K562 (cell line): Measurements from ENCODE around the gene OCRL. TPM values are rescaled to one million over a fixed set of nuclear protein-coding genes. Genes with fewer than 3 reads are reported as not detected.

Experiments
- ATAC-seq: fragments of 200-7000 bp; cut with Tn5 transposase; 3 replicates; pipeline ENCODE4 v1.9.1; 2020; ENCODE audit warnings: moderate library complexity
- BruUV-seq: library from RNA; stranded (reverse); fragments of 400-500 nt; replicated peaks from 2 replicates; lab custom pipeline; 2021; lab: Mats Ljungman, UMichigan
- CTCF ChIA-PET: fragments of 300-600 bp; formaldehyde crosslinking; extraction: SDS; loops from one replicate; lab custom pipeline; 2021; ENCODE audit warnings: low intra/inter-chr PET ratio; lab: Yijun Ruan, JAX
- POLR2A ChIA-PET: fragments of 300-600, 350-650 bp; sonication (Branson Sonifier 250); formaldehyde crosslinking; extraction: SDS; loops from one replicate; lab custom pipeline; 2021; ENCODE audit warnings: antibody characterized with exemption, inconsistent platforms; lab: Yijun Ruan, JAX
- DNase-seq, 4 experiments: peaks; one replicate each; pipeline versions ENCODE4 v3.0.0 to v3.0.0-alpha.2; 2011 to 2018; ENCODE audit warnings: low spot score in 3 of 4, mixed read lengths in 3 of 4; ENCODE audit errors: extremely low read depth in 1 of 4
- FAIRE-seq: peaks from 2 replicates; lab custom pipeline; 2011; peaks lifted over from hg19 to GRCh38; lab: Jason Lieb, UNC
- H2AFZ ChIP-seq: 2 replicates; pipeline ENCODE4 v1.6.0; 2011; ENCODE audit warnings: low read depth, low read length, control low read depth, inconsistent platforms
- H3K27ac ChIP-seq: fragments of 200-600 bp; 3 replicates; pipeline ENCODE4 v1.8.0; 2011; ENCODE audit warnings: low read depth, mild to moderate bottlenecking, control low read depth, inconsistent platforms, low read length, moderate library complexity, mixed read lengths; ENCODE audit errors: extremely low read depth
- H3K27me3 ChIP-seq, 2 experiments: fragments of 300-600 bp in 1 of 2; 2 replicates in 1 of 2; 3 replicates in 1 of 2; pipeline versions ENCODE4 v1.6.0 to v1.8.0; 2011; ENCODE audit warnings: inconsistent platforms in 2 of 2, low read length in 2 of 2, mild to moderate bottlenecking in 1 of 2, mixed read lengths in 1 of 2, moderate library complexity in 1 of 2; ENCODE audit not compliant: control insufficient read depth in 2 of 2, insufficient read depth in 2 of 2
- H3K36me3 ChIP-seq: fragments of 300-600 bp; 3 replicates; pipeline ENCODE4 v1.8.0; 2011; ENCODE audit warnings: mild to moderate bottlenecking, low read length, inconsistent platforms; ENCODE audit not compliant: control insufficient read depth, insufficient read depth
- H3K4me1 ChIP-seq, 2 experiments: fragments of 200-600 bp in 1 of 2; replicated peaks in 1 of 2; 2 replicates in 1 of 2; 3 replicates in 1 of 2; pipeline versions ENCODE4 v1.5.1 to v1.8.0; 2011; ENCODE audit warnings: inconsistent platforms in 2 of 2, low read length in 2 of 2, mild to moderate bottlenecking in 1 of 2, mixed read lengths in 1 of 2, moderate library complexity in 1 of 2; ENCODE audit not compliant: control insufficient read depth in 2 of 2, insufficient read depth in 2 of 2
- H3K4me2 ChIP-seq: 2 replicates; pipeline ENCODE4 v1.6.1; 2011; ENCODE audit warnings: low read length, control low read depth, inconsistent platforms, mixed read lengths; ENCODE audit not compliant: insufficient read depth
- H3K4me3 ChIP-seq: fragments of 200-600 bp; sonication (generic), shearing (Covaris generic); 2 replicates; pipeline ENCODE4 v1.5.1; 2016; ENCODE audit warnings: control low read depth, inconsistent platforms
- H3K79me2 ChIP-seq: fragments of 200-600 bp; 3 replicates; pipeline ENCODE4 v1.8.0; 2011; ENCODE audit warnings: low read length, inconsistent platforms; ENCODE audit not compliant: control insufficient read depth, insufficient read depth
- H3K9ac ChIP-seq, 2 experiments: 2 replicates each; pipeline versions ENCODE4 v1.6.0 to v1.6.1; 2011; ENCODE audit warnings: low read depth in 2 of 2, low read length in 2 of 2, control low read depth in 1 of 2, inconsistent platforms in 1 of 2, mild to moderate bottlenecking in 1 of 2, mixed read lengths in 1 of 2; ENCODE audit not compliant: insufficient read depth in 1 of 2
- H3K9me1 ChIP-seq: one replicate; pipeline ENCODE4 v1.6.0; 2011; ENCODE audit warnings: inconsistent platforms, mild to moderate bottlenecking, low read length, moderate library complexity; ENCODE audit not compliant: control insufficient read depth, insufficient read depth
- H3K9me3 ChIP-seq: replicated peaks from 2 replicates; pipeline ENCODE4 v1.5.1; 2011; ENCODE audit warnings: low read depth, low read length, inconsistent platforms; ENCODE audit not compliant: control insufficient read depth, insufficient read depth
- H4K20me1 ChIP-seq: replicated peaks from 2 replicates; pipeline ENCODE4 v1.6.1; 2011; ENCODE audit warnings: low read length, inconsistent platforms, mixed read lengths; ENCODE audit not compliant: control insufficient read depth, insufficient read depth
- BRD4 ChIP-seq: fragments of 200-600 bp; sonication (generic); IDR thresholded peaks from 2 replicates; pipeline ENCODE4 v1.6.1; 2017; ENCODE audit warnings: inconsistent platforms
- CBFA2T3 ChIP-seq: fragments of 450-650 bp; IDR thresholded peaks from 2 replicates; pipeline ENCODE4 v1.6.1; 2017
- CBX3 ChIP-seq, 2 experiments: IDR thresholded peaks; 1 replicate in 1 of 2; 2 replicates in 1 of 2; pipeline ENCODE4 v1.6.1; 2012; ENCODE audit warnings: inconsistent platforms in 2 of 2, low read length in 2 of 2, borderline replicate concordance in 1 of 2, control low read depth in 1 of 2
- FOS ChIP-seq: IDR thresholded peaks from 3 replicates; pipeline ENCODE4 v1.6.1; 2011; ENCODE audit not compliant: insufficient read length; ENCODE audit errors: extremely low read depth
- GTF3C2 ChIP-seq: IDR thresholded peaks from 3 replicates; pipeline ENCODE4 v1.6.1; 2011; ENCODE audit warnings: borderline replicate concordance, mild to moderate bottlenecking, moderate library complexity; ENCODE audit not compliant: insufficient read length; ENCODE audit errors: extremely low read depth
- KLF16 ChIP-seq: IDR thresholded peaks from 2 replicates; pipeline ENCODE4 v1.6.1; 2016; ENCODE audit warnings: antibody characterized with exemption
- MXI1 ChIP-seq: IDR thresholded peaks from 2 replicates; pipeline ENCODE4 v1.6.1; 2011; ENCODE audit warnings: low read depth, mild to moderate bottlenecking, improper control_type of control experiment, low read length
- NCOR1 ChIP-seq: fragments of 450-650 bp; IDR thresholded peaks from 2 replicates; pipeline ENCODE4 v1.6.1; 2016; ENCODE audit warnings: mild to moderate bottlenecking, moderate library complexity
- NFIX ChIP-seq: fragments of 250-450 bp; sonication (Bioruptor Pico); IDR thresholded peaks from 2 replicates; pipeline ENCODE4 v1.4.0; 2020; ENCODE audit warnings: low read depth, mild to moderate bottlenecking, moderate library complexity
- RFX1 ChIP-seq: fragments of 450-650 bp; IDR thresholded peaks from 2 replicates; pipeline ENCODE4 v1.6.1; 2016; ENCODE audit warnings: mild to moderate bottlenecking, moderate library complexity
- VEZF1 ChIP-seq: fragments of 200-800 bp; sonication (Bioruptor generic); IDR thresholded peaks from 2 replicates; pipeline ENCODE4 v1.6.1; 2017; ENCODE audit warnings: missing genetic modification characterization, missing compliant biosample characterization
- ZNF124 ChIP-seq: sonication (generic); formaldehyde crosslinking; IDR thresholded peaks from 2 replicates; pipeline ENCODE4 v1.8.1; 2022; ENCODE audit warnings: missing genetic modification reagents
- ZNF398 ChIP-seq: fragments of 250-450 bp; sonication (Bioruptor Pico); IDR thresholded peaks from 2 replicates; pipeline ENCODE4 v1.8.0; 2021; ENCODE audit warnings: moderate library complexity, mild to moderate bottlenecking, inconsistent platforms
- ZNF583 ChIP-seq: fragments of 250-450 bp; sonication (Bioruptor Pico); IDR thresholded peaks from 2 replicates; pipeline ENCODE4 v1.4.0; 2020
- ZNF699 ChIP-seq: fragments of 250-450 bp; sonication (Bioruptor Pico); IDR thresholded peaks from 2 replicates; pipeline ENCODE4 v1.8.0; 2021; ENCODE audit warnings: mild to moderate bottlenecking, moderate library complexity; ENCODE audit not compliant: insufficient replicate concordance
- WGBS: fragments of 100-300 bp; shearing (Covaris generic); methylation state at CpG from one replicate; pipeline ENCODE4 v1.1.6; 2016; ENCODE audit warnings: low coverage, mixed read lengths; ENCODE audit not compliant: insufficient coverage; ENCODE audit errors: missing lambda C conversion rate; 5-methylcytosine and 5-hydroxymethylcytosine counted together
- in situ Hi-C: fragments of 300-500 bp; cut with MboI; formaldehyde crosslinking; loops from 4 replicates; pipeline ENCODE4 v1.15.0; 2018; ENCODE audit warnings: inconsistent platforms, mixed read lengths
- intact Hi-C: fragments of 100-400 bp; cut with micrococcal nuclease; formaldehyde crosslinking; loops from 2 replicates; pipeline ENCODE4 v1.14.2; 2022
- polyA plus RNA-seq, 8 experiments: library from polyadenylated mRNA; depleted of rRNA in 4 of 8; stranded (reverse) in 5 of 8; unstranded in 3 of 8; fragments of >200 nt; fragmentation: Nextera tagmentation in 2 of 8; fragmentation: Illumina TruSeq in 1 of 8; extraction: Ambion mirVana in 2 of 8; extraction: Trizol in 1 of 8; gene quantifications; 2 replicates each; pipeline versions ENCODE4 v1.2.1 to v1.2.3, GENCODE V29; 2011 to 2014; ENCODE audit warnings: inconsistent platforms in 1 of 8, missing spikeins in 1 of 8
- total RNA-seq, 7 experiments: library from RNA; depleted of rRNA in 6 of 7; stranded (reverse); fragments of >200 nt in 6 of 7; fragmentation: Illumina TruSeq in 2 of 7; extraction: Trizol in 2 of 7; gene quantifications; 2 replicates each; pipeline versions ENCODE4 v1.2.1 to v1.2.3, GENCODE V29; 2011 to 2021; ENCODE audit warnings: low replicate concordance in 1 of 7

Gene OCRL
- total and polyA plus RNA-seq, 9 of the 15 experiments (the other 6 are each of a cell fraction or from before 2014, with no cell fraction given), result 2.2 to 23.4 (median 11.9) TPM

- TF ChIP-seq NFIX (CRISPR knock-in tag) (no peak), MXI1 (no peak), FOS (no peak), ZNF398 (CRISPR knock-in tag) (no peak), KLF16 (no peak)
Observed at GRCh38 chrX:129556806-129557315, 16.8 kb downstream of the OCRL start (continued).

- FAIRE-seq, result no peak
- BruUV-seq, result no TSS peak
- TF ChIP-seq CBX3 (IDR thresholded peaks at IDR 0.05; ENCODE audit: borderline replicate concordance in 1 of 2, low read length in 2 of 2) (no peak), CBFA2T3 (peak; percentile 70), NCOR1 (peak; percentile 23; the same call in 1 of the 2 replicates), VEZF1 (CRISPR knock-in tag) (no peak), RFX1 (peak; percentile 63), BRD4 (no peak), ZNF699 (no peak), ZNF124 (CRISPR knock-in tag) (no peak), GTF3C2 (no peak), ZNF583 (no peak)
Observed at GRCh38 chrX:129557844-129558480, 17.9 kb downstream of the OCRL start.

More at GRCh38 chrX:129557844-129558480, 17.9 kb downstream of the OCRL start:
- Histone ChIP-seq H2AFZ (no peak overlapping the region), H3K4me2 (no peak overlapping the region), H3K36me3 (peaks cover 74% of the 10 kb centered on the region), H4K20me1 (no peaks in the 10 kb centered on the region), H3K9me3 (no peaks in the 10 kb centered on the region), H3K4me3 (no peak overlapping the region), H3K4me1 (peaks cover 0 to 11% of the 10 kb centered on the region in 2 experiments; a peak in 2 of 5 replicates), H3K9me1 (no peaks in the 10 kb centered on the region), H3K27ac (peak overlapping the region; percentile 68), H3K27me3 (no peaks in the 10 kb centered on the region), H3K9ac (peak overlapping the region in 1 of 2 experiments; percentile 2; a peak in 1 of 4 replicates), H3K79me2 (no peaks in the 10 kb centered on the region)
- CTCF ChIA-PET, result no interaction called here
- in situ Hi-C loops (no loop called here), intact Hi-C loops (no loop called here)
- DNase-seq (peak in 2 of 4 experiments; percentile 32 to 51), ATAC-seq (peak; percentile 86)
- POLR2A ChIA-PET, result interaction anchor here (1.6 to 1.7 kb wide), 3 partner anchors 9 to 17 kb away, joined by 5 to 8 read pairs (median 5); no protein-coding TSS in a partner anchor
- 25% methylated on average over 1 of the region's 1 CpG for WGBS
